Dedifferentiated amniotic fluid mesenchymal stem cell (primary cell): Measurements from ENCODE around the gene TRUB2.

Experiments used
- DNase-seq: peaks from one replicate; pipeline ENCODE4 v3.0.0-alpha.2; 2016; ENCODE audit errors: extremely low spot score

TRUB2 gene

GRCh38 chr9:128322404-128323211 is at the start of gene TRUB2, which contains the start of gene COQ4:
TRUB2 (minus strand) TSS chr9:128322447; CDS start chr9:128322408, 39 bp downstream.
COQ4 (plus strand) TSS chr9:128322839; CDS start chr9:128322859, 20 bp downstream.
- peak; percentile 94 for DNase-seq

GRCh38 chr9:128371630-128372117 is 49.4 kb upstream of the TRUB2 start:
- DNase-seq: peak; percentile 19

GRCh38 chr9:128370752-128371629 is 48.7 kb upstream of the TRUB2 start, which contains the start of gene URM1:
URM1 (plus strand) TSS chr9:128371374; CDS start chr9:128371381, 7 bp downstream.
- peak; percentile 98 for DNase-seq

- DNase-seq: no peak
Observed at GRCh38 chr9:128370367-128370751, 48.1 kb upstream of the TRUB2 start.

- DNase-seq: no peak
Observed at GRCh38 chr9:128369024-128369706, 46.9 kb upstream of the TRUB2 start.

- no peak for DNase-seq
Observed at GRCh38 chr9:128365525-128365924, 43.3 kb upstream of the TRUB2 start.

- DNase-seq: no peak
Observed at GRCh38 chr9:128362774-128363173, 40.5 kb upstream of the TRUB2 start.

GRCh38 chr9:128361986-128362646 is 39.9 kb upstream of the TRUB2 start:
- peak; percentile 90 for DNase-seq

- DNase-seq: no peak
Observed at GRCh38 chr9:128361296-128361985, 39.2 kb upstream of the TRUB2 start.

- DNase-seq: no peak
Observed at GRCh38 chr9:128360826-128361225, 38.6 kb upstream of the TRUB2 start.

GRCh38 chr9:128358861-128359260 is 36.6 kb upstream of the TRUB2 start:
- no peak for DNase-seq

GRCh38 chr9:128358090-128358489 is 35.8 kb upstream of the TRUB2 start:
- DNase-seq: no peak

- no peak for DNase-seq
Observed at GRCh38 chr9:128355451-128355850, 33.2 kb upstream of the TRUB2 start.

GRCh38 chr9:128349772-128350171 is 27.5 kb upstream of the TRUB2 start:
- DNase-seq: no peak

- no peak for DNase-seq
Observed at GRCh38 chr9:128349125-128349524, 26.9 kb upstream of the TRUB2 start.

- no peak for DNase-seq
Observed at GRCh38 chr9:128344931-128345605, 22.8 kb upstream of the TRUB2 start.

GRCh38 chr9:128343855-128344254 is 21.6 kb upstream of the TRUB2 start:
- no peak for DNase-seq

- DNase-seq: no peak
Observed at GRCh38 chr9:128342971-128343680, 20.9 kb upstream of the TRUB2 start.

- DNase-seq: peak; percentile 32
Observed at GRCh38 chr9:128341435-128341849, 19.2 kb upstream of the TRUB2 start.
